Spleen (tissue), 11 donors: ENCODE results near the gene UGT1A3. TPM values are rescaled to one million over a fixed set of nuclear protein-coding genes. Genes with fewer than 3 reads are reported as not detected.

ENCODE experiments used
- DNase-seq: peaks from one replicate; pipeline ENCODE4 v3.0.0-alpha.2; 2020
- H3K27ac ChIP-seq, 8 donors: fragments of 200-600 bp; sonication (generic) in 7 of 8; 1 replicate in 4 of 8; 2 replicates in 4 of 8; pipeline versions ENCODE4 v1.5.0 to v1.8.0; 2016 to 2021; ENCODE audit warnings: inconsistent platforms in 4 of 8, mild to moderate bottlenecking in 4 of 8, moderate library complexity in 1 of 8
- H3K27me3 ChIP-seq, 7 donors: fragments of 200-600 bp; sonication (generic) in 6 of 7; replicated peaks in 1 of 7; 1 replicate in 4 of 7; 2 replicates in 3 of 7; pipeline versions ENCODE4 v1.5.0 to v1.8.0; 2016 to 2021; ENCODE audit warnings: inconsistent platforms in 3 of 7, mild to moderate bottlenecking in 1 of 7
- H3K36me3 ChIP-seq, 6 donors: fragments of 200-600 bp; sonication (generic) in 5 of 6; 1 replicate in 4 of 6; 2 replicates in 2 of 6; pipeline versions ENCODE4 v1.5.0 to v1.8.0; 2016 to 2021; ENCODE audit warnings: inconsistent platforms in 2 of 6
- H3K4me1 ChIP-seq, 6 donors: fragments of 200-600 bp; sonication (generic) in 5 of 6; 1 replicate in 3 of 6; 2 replicates in 3 of 6; pipeline versions ENCODE4 v1.5.0 to v1.8.0; 2016 to 2021; ENCODE audit warnings: inconsistent platforms in 3 of 6
- H3K4me3 ChIP-seq, 8 donors: fragments of 200-600 bp; sonication (generic) in 7 of 8; 1 replicate in 4 of 8; 2 replicates in 4 of 8; pipeline versions ENCODE4 v1.5.0 to v1.8.0; 2016 to 2021; ENCODE audit warnings: inconsistent platforms in 4 of 8, mild to moderate bottlenecking in 4 of 8, moderate library complexity in 2 of 8
- H3K9me3 ChIP-seq, 8 donors: fragments of 200-600 bp; sonication (generic) in 7 of 8; 1 replicate in 4 of 8; 2 replicates in 4 of 8; pipeline versions ENCODE4 v1.5.0 to v1.8.0; 2016 to 2021; ENCODE audit warnings: inconsistent platforms in 4 of 8
- CTCF ChIP-seq, 11 experiments: fragments of 200-600 bp in 7 of 11; fragments of 450-650 bp in 4 of 11; sonication (generic) in 4 of 11; IDR thresholded peaks in 8 of 11; conservative IDR thresholded peaks in 3 of 11; 1 replicate in 7 of 11; 2 replicates in 4 of 11; pipeline versions ENCODE4 v1.4.0 to v1.8.0; 2016 to 2021; ENCODE audit warnings: antibody characterized with exemption in 11 of 11, inconsistent platforms in 4 of 11, mild to moderate bottlenecking in 1 of 11
- POLR2A ChIP-seq, 3 donors: fragments of 450-650 bp; IDR thresholded peaks; one replicate each; pipeline ENCODE4 v1.5.1; 2017; ENCODE audit warnings: antibody characterized with exemption in 3 of 3, mild to moderate bottlenecking in 1 of 3
- POLR2AphosphoS5 ChIP-seq, 3 donors: sonication (generic); formaldehyde crosslinking; IDR thresholded peaks; one replicate each; pipeline ENCODE4 v1.5.1; 2017; ENCODE audit warnings: antibody characterized with exemption in 3 of 3
- WGBS, 5 donors: extraction: QIAGEN DNeasy Blood & Tissue Kit in 3 of 5; methylation state at CpG; one replicate each; pipeline versions ENCODE4 v1.1.5 to v1.1.7; 2013 to 2018; 5-methylcytosine and 5-hydroxymethylcytosine counted together
- intact Hi-C: fragments of 100-400 bp; cut with DNase I; formaldehyde crosslinking; loops from one replicate; pipeline ENCODE4 v1.15.0; 2023; ENCODE audit warnings: low total_unique reads
- polyA plus RNA-seq, 3 donors: library from polyadenylated mRNA; stranded (reverse); fragments of 200-250 nt; gene quantifications; one replicate each; pipeline ENCODE4 v1.2.1, GENCODE V29; 2013
- total RNA-seq, 7 donors: library from RNA; depleted of rRNA in 3 of 7; stranded (reverse); fragments of >200 nt in 3 of 7; fragmentation: NEBNext Ultra II Directional in 4 of 7; extraction: Animal tissue kit (Norgen Biotek cat#: 25700) in 4 of 7; gene quantifications; one replicate each; pipeline versions ENCODE4 v1.1.0 to v1.2.1, GENCODE V29; 2016 to 2021
- donor health status: healthy with polysubstance abuse.
- donor health status: DM: no; HTN: no; CAD: no; lungs with moderate emphysema.
- donor health status: DM: no; HTN: no; CAD: no.
- donor health status: Bipolar disorder and iron deficiency.
- donor health status: healthy.
- donor health status: DM: no; HTN: no; CAD: no.
- donor health status: DM: yes; HTN: yes; CAD: no.

UGT1A3 gene
- total and polyA plus RNA-seq, 10 donors = not detected

GRCh38 chr2:233807215-233807865 lies 78.5 kb downstream of the UGT1A3 start:
- Histone ChIP-seq H3K36me3 (no peaks in the 10 kb centered on the region), H3K9me3 (no peaks in the 10 kb centered on the region), H3K4me3 (no peak overlapping the region), H3K4me1 (no peaks in the 10 kb centered on the region), H3K27me3 (peaks cover 0 to 61% (median 0%) of the 10 kb centered on the region in 7 donors), H3K27ac (no peak overlapping the region)
- no peak for TF ChIP-seq POLR2A (IDR thresholded peaks at IDR 0.05)
- no peak for TF ChIP-seq CTCF (IDR thresholded peaks at IDR 0.05 in 8 of 11, conservative IDR thresholded peaks at IDR 0.05 in 3 of 11)
- TF ChIP-seq POLR2AphosphoS5 (IDR thresholded peaks at IDR 0.05) = no peak
- DNase-seq = peak; percentile 56
- intact Hi-C loops = no loop called here
- 60 to 82% (median 73%) methylated on average over 9 to 12 of the region's 12 CpGs for WGBS, 5 donors

- H3K4me1 ChIP-seq = no peaks in the 10 kb centered on the region
- peaks cover 0 to 56% (median 0%) of the 10 kb centered on the region in 7 donors for H3K27me3 ChIP-seq
- H3K36me3 ChIP-seq = no peaks in the 10 kb centered on the region
- DNase-seq = peak; percentile 49
- H3K27ac ChIP-seq = no peak overlapping the region
- intact Hi-C loops = no loop called here
- TF ChIP-seq CTCF (IDR thresholded peaks at IDR 0.05 in 8 of 11, conservative IDR thresholded peaks at IDR 0.05 in 3 of 11) = no peak
- TF ChIP-seq POLR2A (IDR thresholded peaks at IDR 0.05) = no peak
- TF ChIP-seq POLR2AphosphoS5 (IDR thresholded peaks at IDR 0.05) = no peak
- 67 to 84% (median 75%) methylated on average over 6 to 10 of the region's 10 CpGs for WGBS, 5 donors
- H3K9me3 ChIP-seq = no peaks in the 10 kb centered on the region
- H3K4me3 ChIP-seq = no peak overlapping the region
These were observed 79.4 kb downstream of the UGT1A3 start for GRCh38 chr2:233807966-233808935.

- no peaks in the 10 kb centered on the region for H3K4me1 ChIP-seq
- TF ChIP-seq CTCF (IDR thresholded peaks at IDR 0.05 in 8 of 11, conservative IDR thresholded peaks at IDR 0.05 in 3 of 11) (no peak), POLR2A (IDR thresholded peaks at IDR 0.05) (no peak), POLR2AphosphoS5 (IDR thresholded peaks at IDR 0.05) (no peak)
- intact Hi-C loops = no loop called here
- H3K27ac ChIP-seq = no peak overlapping the region
- no peaks in the 10 kb centered on the region for H3K9me3 ChIP-seq
- no peak for DNase-seq
- H3K4me3 ChIP-seq = no peak overlapping the region
- no peaks in the 10 kb centered on the region for H3K36me3 ChIP-seq
- peaks cover 0 to 49% (median 0%) of the 10 kb centered on the region in 7 donors for H3K27me3 ChIP-seq
- 86 to 94% (median 89%) methylated on average over 6 of the region's 6 CpGs for WGBS, 5 donors
These were observed 81.5 kb downstream of the UGT1A3 start for GRCh38 chr2:233810385-233810784.

GRCh38 chr2:233811087-233811486 lies 82.2 kb downstream of the UGT1A3 start:
- intact Hi-C loops = no loop called here
- no peak overlapping the region for H3K27ac ChIP-seq
- DNase-seq = peak; percentile 49
- no peaks in the 10 kb centered on the region for H3K9me3 ChIP-seq
- WGBS, 5 donors = 71 to 84% (median 79%) methylated on average over 4 of the region's 4 CpGs
- no peaks in the 10 kb centered on the region for H3K4me1 ChIP-seq
- H3K27me3 ChIP-seq = peaks cover 0 to 49% (median 0%) of the 10 kb centered on the region in 7 donors
- no peaks in the 10 kb centered on the region for H3K36me3 ChIP-seq
- H3K4me3 ChIP-seq = no peak overlapping the region
- no peak for TF ChIP-seq CTCF (IDR thresholded peaks at IDR 0.05 in 8 of 11, conservative IDR thresholded peaks at IDR 0.05 in 3 of 11)
- no peak for TF ChIP-seq POLR2AphosphoS5 (IDR thresholded peaks at IDR 0.05)
- no peak for TF ChIP-seq POLR2A (IDR thresholded peaks at IDR 0.05)
